Jurkat, Clone E6-1 (cell line): ENCODE results near the gene FAM24B.
"Not testable (repeated sequence)": the region's sequence is repeated elsewhere in the genome, so short reads cannot be mapped to it uniquely, and the experiment has no call there.

Experiments used
- DNase-seq: peaks from one replicate; pipeline ENCODE4 v3.0.0-alpha.2; 2011; ENCODE audit warnings: low read depth, low spot score
- H3K4me3 ChIP-seq: 2 replicates; pipeline ENCODE4 v1.5.1; 2011; ENCODE audit warnings: mild to moderate bottlenecking, low read length, control low read depth, moderate library complexity

The FAM24B gene

DNA sequence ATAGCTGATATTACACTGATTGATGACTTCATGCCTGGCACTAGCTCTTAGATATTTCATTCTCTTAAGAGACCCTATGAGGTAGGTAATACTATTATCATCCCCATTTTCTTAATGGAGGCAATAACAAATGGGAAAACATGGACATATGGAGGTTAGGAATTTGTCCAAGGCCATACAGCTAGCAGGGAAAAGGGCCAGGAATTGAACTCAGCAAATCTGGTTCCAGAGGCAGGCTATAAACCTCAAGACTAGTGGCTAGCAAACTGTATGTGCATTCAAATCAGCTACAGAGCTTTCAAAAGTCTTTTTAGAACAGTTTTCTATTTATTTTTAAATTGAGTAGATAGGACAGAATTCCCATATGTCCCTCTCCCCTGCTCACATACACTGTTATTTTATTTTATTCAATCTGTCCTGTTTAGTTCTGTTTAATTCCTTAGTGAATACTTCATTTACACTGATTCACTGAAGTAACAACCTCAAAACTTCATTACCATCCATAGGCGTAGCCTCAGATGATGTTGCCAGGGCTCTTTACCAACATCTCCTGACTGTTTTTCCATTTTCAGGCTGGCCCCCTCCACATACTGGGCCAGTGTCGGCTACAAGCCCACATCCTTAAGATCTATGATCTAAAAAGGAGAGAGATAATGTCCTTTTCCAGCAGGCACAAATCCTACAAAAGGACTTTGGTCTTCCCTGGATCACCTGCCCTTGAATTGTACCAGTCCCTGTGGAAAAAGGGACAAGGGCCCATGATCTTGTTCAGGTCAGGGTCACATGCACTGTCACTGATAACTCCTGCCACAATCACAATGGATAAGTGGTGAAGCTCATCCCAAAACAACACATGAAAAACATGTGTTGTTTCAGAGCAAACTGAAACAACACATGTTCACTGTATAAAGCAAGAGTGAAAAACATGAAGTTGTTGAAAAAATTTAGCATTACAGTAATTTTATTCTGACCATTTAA is 15.9 kb downstream of the FAM24B start:
- H3K4me3 ChIP-seq, result no peak overlapping the region
- no peak for DNase-seq

GRCh38 chr10:122861711-122862161 is 17.6 kb downstream of the FAM24B start:
- H3K4me3 ChIP-seq, result no peak overlapping the region
- no peak for DNase-seq

DNA sequence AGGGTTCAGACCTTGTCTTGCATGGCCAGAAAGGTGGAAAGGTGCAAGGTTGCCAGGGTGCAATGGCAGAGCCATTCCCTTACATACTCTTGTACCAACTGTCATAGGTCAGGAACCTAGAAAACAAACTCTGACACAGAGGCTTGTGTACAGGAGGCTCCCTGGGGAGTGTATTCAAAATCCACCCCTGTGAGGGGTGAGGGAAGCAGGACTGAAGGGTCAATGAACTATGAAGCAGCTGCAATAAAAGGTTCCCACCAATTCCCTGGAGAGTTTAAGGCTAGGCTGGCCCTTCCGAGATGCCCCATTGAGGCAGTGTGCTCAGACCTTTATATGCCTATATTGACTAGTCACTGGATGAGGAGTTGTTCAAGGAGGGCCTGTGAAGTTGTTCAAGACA is 19.9 kb downstream of the FAM24B start:
- H3K4me3 ChIP-seq, result no peak overlapping the region
- no peak for DNase-seq

- not testable (repeated sequence) for DNase-seq, H3K4me3 ChIP-seq
These were observed 21.3 kb downstream of the FAM24B start for GRCh38 chr10:122858042-122858441.

GRCh38 chr10:122856902-122857301 is 22.5 kb downstream of the FAM24B start:
- DNase-seq, result no peak
- H3K4me3 ChIP-seq, result no peak overlapping the region

GRCh38 chr10:122855745-122856144 is 23.6 kb downstream of the FAM24B start:
- H3K4me3 ChIP-seq, result no peak overlapping the region
- no peak for DNase-seq

DNA sequence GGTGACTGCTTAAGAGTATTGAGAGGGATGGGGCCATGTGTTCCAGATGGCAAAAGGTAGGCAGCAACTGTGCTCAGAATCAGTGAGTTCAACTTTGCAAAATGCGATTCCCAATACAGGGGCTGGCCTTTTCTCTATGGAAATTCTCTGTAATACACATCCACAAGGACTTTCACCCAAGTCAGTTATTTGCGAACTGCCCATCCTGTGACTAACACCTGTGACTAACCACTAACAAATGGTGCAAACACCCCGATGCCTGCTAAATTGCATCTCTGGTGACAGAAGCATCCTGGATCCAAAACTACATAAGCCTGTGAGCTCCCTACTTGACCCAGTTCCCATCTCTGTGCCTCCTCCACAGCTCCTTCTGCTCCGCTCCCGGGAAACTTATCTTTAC is 24.7 kb downstream of the FAM24B start:
- H3K4me3 ChIP-seq, result no peak overlapping the region
- no peak for DNase-seq

DNA sequence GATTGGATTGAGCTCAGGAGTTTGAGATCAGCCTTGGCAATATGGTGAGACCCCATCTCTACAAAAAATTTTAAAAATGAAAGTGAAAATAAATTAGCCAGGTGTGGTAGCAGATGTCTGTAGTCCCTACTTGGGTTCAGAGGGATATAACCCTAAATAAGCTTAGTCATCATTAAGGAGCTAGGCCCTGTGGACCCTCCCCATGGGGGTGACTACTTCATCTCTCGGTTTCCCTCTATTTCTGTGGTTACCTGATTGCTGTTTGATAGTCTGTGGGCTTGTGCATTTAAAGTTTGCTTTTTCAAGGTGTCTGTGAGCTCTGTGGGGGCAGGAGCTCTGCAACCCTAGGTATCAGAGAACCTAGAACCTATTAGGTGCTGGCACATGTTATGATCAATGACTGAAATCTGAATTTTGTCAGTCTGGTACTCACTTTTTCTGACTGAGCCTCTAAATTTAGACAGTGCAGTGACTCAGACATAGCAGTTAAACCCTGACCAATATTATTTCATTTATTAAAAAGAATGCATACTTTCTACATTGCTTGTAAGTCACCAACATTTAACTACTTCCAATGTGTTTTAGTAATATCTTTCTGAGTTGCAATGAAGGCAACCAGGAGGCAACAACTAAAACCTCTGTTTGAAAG is 25.6 kb downstream of the FAM24B start:
- H3K4me3 ChIP-seq, result no peak overlapping the region

DNA sequence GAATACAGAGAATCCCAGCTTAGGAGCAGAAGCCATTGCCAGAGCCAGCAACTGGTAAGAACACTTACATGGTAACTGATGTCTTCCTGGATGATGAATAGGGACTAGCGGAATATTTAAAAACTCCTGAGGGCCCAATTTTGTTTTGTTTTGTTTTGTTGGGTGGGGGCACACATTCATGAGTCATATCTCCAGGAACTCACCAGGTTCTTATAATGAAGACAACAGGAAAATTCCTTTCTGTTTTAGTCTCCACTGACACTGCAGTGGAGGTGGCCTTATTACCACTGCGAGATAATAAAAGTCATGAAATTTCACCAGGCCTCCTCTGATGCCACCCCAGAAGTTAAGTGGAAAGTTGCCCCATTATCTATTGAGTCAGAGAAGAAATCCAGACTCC is 27.1 kb downstream of the FAM24B start:
- H3K4me3 ChIP-seq, result no peak overlapping the region
- no peak for DNase-seq

More for the DNA sequence above, 25.6 kb downstream of the FAM24B start:
- DNase-seq, result peak; percentile 25

GRCh38 chr10:122850705-122851640 is 28.4 kb downstream of the FAM24B start:
- no peak overlapping the region for H3K4me3 ChIP-seq
- no peak for DNase-seq

- DNase-seq, result no peak
- H3K4me3 ChIP-seq, result no peak overlapping the region
These were observed 29.3 kb downstream of the FAM24B start for GRCh38 chr10:122849900-122850605.

DNA sequence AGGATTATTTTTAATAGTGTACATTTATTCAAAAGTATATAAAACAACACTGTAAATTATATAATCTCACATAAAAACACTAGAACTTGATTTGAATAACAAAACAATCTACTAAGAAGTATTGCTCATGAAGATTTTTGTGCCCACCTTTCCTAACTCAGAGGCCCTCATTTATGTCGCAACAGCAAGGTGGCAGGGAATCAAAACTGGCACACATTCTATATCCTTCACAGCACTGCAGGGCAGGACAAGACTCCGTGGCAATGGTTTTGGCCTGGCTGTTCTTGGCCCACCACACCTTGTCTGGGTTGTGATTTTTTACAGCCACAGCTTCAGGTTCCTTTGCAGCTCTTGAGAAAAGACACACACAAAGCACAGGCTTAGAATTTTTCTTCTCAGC is 30.3 kb downstream of the FAM24B start:
- no peak overlapping the region for H3K4me3 ChIP-seq
- no peak for DNase-seq

DNA sequence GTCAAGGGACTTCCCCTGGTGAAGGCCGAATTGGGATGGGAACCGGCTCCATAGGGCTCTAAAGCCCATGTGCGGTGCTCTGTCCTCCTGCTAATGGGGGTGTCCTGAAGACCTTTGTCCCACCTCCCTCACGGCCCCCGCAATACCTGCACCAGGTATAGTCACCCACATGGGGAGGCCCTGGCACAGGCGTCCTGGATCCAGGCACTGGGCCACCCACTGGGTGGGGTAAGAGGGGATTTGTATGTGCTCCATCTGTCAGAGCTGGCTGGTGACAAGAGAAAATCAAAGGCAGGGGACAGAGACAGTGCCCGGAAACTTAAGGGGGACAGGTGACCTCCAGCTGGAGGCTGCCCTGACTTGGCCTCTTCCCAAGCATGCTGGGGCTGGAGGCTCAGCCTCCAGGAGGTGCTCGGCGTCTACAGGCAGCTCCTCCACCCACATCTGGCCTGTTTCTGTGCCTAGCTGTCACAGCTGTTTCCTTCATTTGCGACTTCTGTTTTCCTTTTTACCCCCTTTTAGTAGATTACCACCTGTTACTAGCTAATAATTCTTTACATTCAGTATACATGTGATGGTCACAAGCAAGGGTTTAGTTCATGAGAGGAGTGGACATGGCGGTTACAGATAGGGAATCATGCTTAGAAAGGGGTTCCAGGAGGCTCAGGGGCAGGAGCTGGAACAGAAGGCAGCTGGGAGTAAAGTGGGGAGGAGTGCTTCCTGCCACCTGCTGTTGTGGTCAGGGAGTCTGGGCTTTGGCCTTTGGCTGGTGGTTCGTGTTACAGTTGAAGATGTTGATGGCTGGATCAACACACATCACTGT is 31.4 kb downstream of the FAM24B start:
- H3K4me3 ChIP-seq, result no peak overlapping the region
- peak; percentile 49 for DNase-seq

- H3K4me3 ChIP-seq, result no peak within 1 kb of the TSS
- no peak for DNase-seq
These were observed 33.5 kb downstream of the FAM24B start, which contains the start of gene CUZD1 for GRCh38 chr10:122845783-122846332. CUZD1 (minus strand) TSS chr10:122845857; CDS start chr10:122845843, 14 bp downstream.

DNA sequence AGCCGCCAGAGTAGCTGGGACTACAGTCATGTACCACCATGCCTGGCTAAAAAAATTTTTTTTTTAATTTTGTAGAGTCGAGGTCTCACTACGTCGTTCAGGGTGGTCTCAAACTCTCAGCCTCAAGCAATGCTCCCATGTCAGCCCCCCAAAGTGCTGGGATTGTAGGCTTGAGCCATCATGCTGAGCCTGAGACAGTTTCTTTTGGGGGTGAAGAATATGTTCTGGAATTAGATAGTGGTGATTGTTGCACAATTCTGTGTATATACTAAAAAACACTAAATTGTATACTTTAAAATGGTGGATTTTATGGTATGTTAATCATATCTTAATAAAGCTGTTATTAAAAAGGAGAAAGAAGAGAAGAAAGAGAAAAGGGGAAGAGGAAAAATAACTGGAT is 35.2 kb downstream of the FAM24B start:
- no peak for DNase-seq
- no peak overlapping the region for H3K4me3 ChIP-seq

DNA sequence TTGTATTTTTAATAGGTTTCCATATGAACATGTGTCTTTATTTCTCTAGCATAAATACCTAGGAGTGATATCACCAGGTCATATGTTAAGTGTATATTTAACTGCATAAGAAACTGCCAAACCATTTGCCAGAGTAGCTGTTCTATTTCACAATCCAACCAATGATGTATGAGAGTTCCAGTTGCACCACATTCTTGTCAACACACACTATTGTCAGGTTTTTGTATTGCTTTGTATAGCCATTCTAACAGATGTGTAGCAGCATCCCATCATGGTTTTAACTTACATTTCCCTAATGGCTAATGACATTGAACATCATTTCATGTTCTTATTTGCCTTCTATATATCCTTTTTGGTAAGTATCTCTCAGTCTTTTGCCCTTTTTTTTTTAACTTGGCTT is 37.8 kb downstream of the FAM24B start:
- H3K4me3 ChIP-seq, result no peak overlapping the region
- DNase-seq, result no peak

DNA sequence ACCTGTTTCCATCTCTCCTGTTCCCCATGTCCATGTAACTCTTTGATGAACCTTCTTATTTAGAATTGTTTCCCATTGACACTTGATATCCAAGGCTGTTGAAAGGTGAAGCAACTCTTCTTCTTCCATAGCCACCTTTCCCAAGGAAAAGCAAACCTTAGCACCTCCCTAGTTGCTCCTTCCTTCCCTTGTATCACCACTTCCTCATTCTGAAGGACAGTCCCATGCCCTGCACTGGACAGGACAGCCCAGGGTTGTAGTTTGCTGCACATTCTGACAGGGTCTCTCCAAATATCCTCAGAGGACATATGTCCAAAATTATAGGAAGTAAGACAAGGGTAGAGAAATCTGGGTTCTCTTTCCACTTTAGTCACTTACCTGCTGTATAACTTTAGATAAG is 39.9 kb downstream of the FAM24B start:
- DNase-seq, result no peak
- no peak overlapping the region for H3K4me3 ChIP-seq

DNA sequence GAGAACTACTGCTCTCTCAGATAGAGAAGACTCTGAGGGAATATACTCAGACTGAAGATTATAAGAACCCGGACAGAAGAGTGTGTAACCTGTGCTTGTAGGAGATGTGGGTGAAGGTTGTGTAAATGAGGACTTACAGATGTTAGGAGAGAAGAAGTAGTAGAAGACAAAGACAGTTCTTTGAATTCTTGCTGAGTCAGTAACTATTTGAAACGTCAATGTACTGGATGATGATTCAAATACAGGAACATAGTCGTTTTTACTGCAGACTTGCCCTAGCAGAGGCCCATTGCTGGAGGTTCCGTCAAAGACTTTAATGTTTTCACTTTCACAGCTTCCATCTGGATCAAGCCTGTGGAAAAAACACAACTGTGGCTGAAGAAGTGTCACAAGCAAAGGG is 40.5 kb downstream of the FAM24B start:
- no peak for DNase-seq
- no peak overlapping the region for H3K4me3 ChIP-seq
